Esophagus muscularis mucosa (tissue), 4 donors: ENCODE data around the gene SLIT1.

Experiments
- EP300 ChIP-seq: sonication (generic); formaldehyde crosslinking; IDR thresholded peaks from one replicate; pipeline ENCODE4 v1.6.1; 2017; ENCODE audit warnings: antibody characterized with exemption
- POLR2A ChIP-seq: fragments of 450-650 bp; IDR thresholded peaks from one replicate; pipeline ENCODE4 v1.6.1; 2017; ENCODE audit warnings: antibody characterized with exemption, moderate library complexity, mild to moderate bottlenecking, low read depth
- TF ChIP-seq, protein P1 (sequence below), 3 experiments: fragments of 200-600 bp in 2 of 3; fragments of 450-650 bp in 1 of 3; sonication (generic) in 2 of 3; IDR thresholded peaks; one replicate each; pipeline ENCODE4 v1.5.1; 2017 to 2019; ENCODE audit warnings: antibody characterized with exemption in 3 of 3, mild to moderate bottlenecking in 2 of 3, moderate library complexity in 1 of 3

DNA sequence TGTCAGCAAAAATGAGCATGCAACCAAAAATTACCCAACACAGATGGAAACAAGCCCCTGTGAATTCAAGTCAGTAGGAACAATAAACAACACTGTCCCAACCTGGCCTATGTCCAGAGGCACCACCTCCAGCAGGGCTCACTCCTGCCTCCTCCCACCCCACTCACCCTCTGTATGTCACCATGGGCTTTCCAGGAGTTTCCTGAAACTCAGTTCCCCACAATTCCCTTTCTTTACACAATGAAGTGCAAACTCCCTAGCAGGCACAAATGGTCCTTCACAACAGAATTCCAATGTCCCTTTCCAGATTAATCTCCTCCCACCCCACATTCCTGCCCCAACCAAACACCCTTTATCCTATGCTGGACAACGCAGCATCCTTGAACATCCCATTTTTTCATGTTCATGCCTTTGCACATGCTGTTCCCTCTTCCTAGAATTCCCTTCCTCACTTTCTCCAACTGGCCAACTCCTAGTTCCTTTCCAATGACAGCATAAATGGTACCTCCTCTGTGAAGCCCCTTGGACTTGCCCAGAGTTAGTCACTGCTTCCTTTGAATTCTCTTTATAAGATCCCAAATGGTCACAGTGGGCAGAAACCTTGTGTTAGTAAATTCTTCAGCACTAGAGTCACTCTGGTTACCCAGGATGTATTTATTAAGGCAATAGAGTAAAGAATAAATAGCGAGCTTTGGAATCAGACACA is 157.5 kb downstream of the SLIT1 start:
- TF ChIP-seq, protein P1, sequence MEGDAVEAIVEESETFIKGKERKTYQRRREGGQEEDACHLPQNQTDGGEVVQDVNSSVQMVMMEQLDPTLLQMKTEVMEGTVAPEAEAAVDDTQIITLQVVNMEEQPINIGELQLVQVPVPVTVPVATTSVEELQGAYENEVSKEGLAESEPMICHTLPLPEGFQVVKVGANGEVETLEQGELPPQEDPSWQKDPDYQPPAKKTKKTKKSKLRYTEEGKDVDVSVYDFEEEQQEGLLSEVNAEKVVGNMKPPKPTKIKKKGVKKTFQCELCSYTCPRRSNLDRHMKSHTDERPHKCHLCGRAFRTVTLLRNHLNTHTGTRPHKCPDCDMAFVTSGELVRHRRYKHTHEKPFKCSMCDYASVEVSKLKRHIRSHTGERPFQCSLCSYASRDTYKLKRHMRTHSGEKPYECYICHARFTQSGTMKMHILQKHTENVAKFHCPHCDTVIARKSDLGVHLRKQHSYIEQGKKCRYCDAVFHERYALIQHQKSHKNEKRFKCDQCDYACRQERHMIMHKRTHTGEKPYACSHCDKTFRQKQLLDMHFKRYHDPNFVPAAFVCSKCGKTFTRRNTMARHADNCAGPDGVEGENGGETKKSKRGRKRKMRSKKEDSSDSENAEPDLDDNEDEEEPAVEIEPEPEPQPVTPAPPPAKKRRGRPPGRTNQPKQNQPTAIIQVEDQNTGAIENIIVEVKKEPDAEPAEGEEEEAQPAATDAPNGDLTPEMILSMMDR (IDR thresholded peaks at IDR 0.05), result no peak
- TF ChIP-seq POLR2A (no peak), EP300 (no peak)
